OCI-LY7 (cell line): ENCODE data around the gene HNRNPR. TPM values are rescaled to one million over a fixed set of nuclear protein-coding genes. Genes with fewer than 3 reads are reported as not detected.
A peak's percentile ranks its signal among the peaks of the same experiment; 100 is the strongest.

Experiments used
- BruUV-seq: library from RNA; stranded (reverse); fragments of 400-500 nt; replicated peaks from 2 replicates; lab custom pipeline; 2021; lab: Mats Ljungman, UMichigan
- CTCF ChIA-PET: fragments of 300-600 bp; sonication (Branson Sonifier 250); formaldehyde crosslinking; loops from one replicate; lab custom pipeline; 2022; ENCODE audit warnings: antibody characterized with exemption; ENCODE audit not compliant: unreplicated experiment; lab: Charles Lee
- POLR2A ChIA-PET: fragments of 300-600 bp; sonication (Branson Sonifier 250); formaldehyde crosslinking; loops from one replicate; lab custom pipeline; 2022; ENCODE audit warnings: antibody characterized with exemption; lab: Charles Lee
- DNase-seq: peaks from one replicate; pipeline ENCODE4 v3.0.0-alpha.2; 2015; ENCODE audit warnings: low spot score
- H2AFZ ChIP-seq: fragments of 200-600 bp; sonication (generic), shearing (Covaris generic); 2 replicates; pipeline ENCODE4 v1.6.1; 2014; ENCODE audit warnings: mild to moderate bottlenecking, antibody characterized with exemption, low read length, moderate library complexity
- H3K27ac ChIP-seq: fragments of 200-600 bp; sonication (generic); 2 replicates; pipeline ENCODE4 v1.5.1; 2014; ENCODE audit warnings: mixed run types, low read depth, mild to moderate bottlenecking, moderate library complexity, low read length, inconsistent platforms; ENCODE audit not compliant: poor library complexity, severe bottlenecking
- H3K36me3 ChIP-seq: fragments of 200-600 bp; sonication (generic); 2 replicates; pipeline ENCODE4 v1.6.1; 2014; ENCODE audit warnings: mild to moderate bottlenecking, antibody characterized with exemption, low read length, moderate library complexity, mixed read lengths; ENCODE audit not compliant: insufficient read depth
- H3K4me1 ChIP-seq: fragments of 200-600 bp; sonication (generic); 2 replicates; pipeline ENCODE4 v1.5.1; 2014; ENCODE audit warnings: mild to moderate bottlenecking, low read length; ENCODE audit not compliant: insufficient read depth, poor library complexity, severe bottlenecking
- H3K4me2 ChIP-seq: fragments of 200-600 bp; sonication (generic); 2 replicates; pipeline ENCODE4 v1.6.1; 2014; ENCODE audit warnings: mild to moderate bottlenecking, low read length
- H3K4me3 ChIP-seq: fragments of 200-600 bp; sonication (generic); 2 replicates; pipeline ENCODE4 v1.5.1; 2014; ENCODE audit warnings: mild to moderate bottlenecking, low read depth, low read length; ENCODE audit not compliant: poor library complexity, severe bottlenecking
- H3K79me2 ChIP-seq: fragments of 200-600 bp; sonication (generic); 2 replicates; pipeline ENCODE4 v1.6.1; 2016; ENCODE audit warnings: low read depth, mild to moderate bottlenecking, low read length, moderate library complexity, mixed read lengths; ENCODE audit not compliant: insufficient read depth
- H3K9me2 ChIP-seq: fragments of 200-600 bp; sonication (generic); 2 replicates; pipeline ENCODE4 v1.6.1; 2016; ENCODE audit warnings: mild to moderate bottlenecking, low read length, mixed read lengths; ENCODE audit not compliant: insufficient read depth
- H3K9me3 ChIP-seq: fragments of 200-600 bp; sonication (generic); 2 replicates; pipeline ENCODE4 v1.6.1; 2014; ENCODE audit warnings: mild to moderate bottlenecking, mixed run types, low read length, mixed read lengths
- H4K20me1 ChIP-seq: fragments of 200-600 bp; sonication (generic); 2 replicates; pipeline ENCODE4 v1.6.1; 2014; ENCODE audit warnings: mild to moderate bottlenecking, antibody characterized with exemption, low read length, moderate library complexity, mixed read lengths; ENCODE audit not compliant: insufficient read depth
- CTCF ChIP-seq: fragments of 200-600 bp; sonication (generic); conservative IDR thresholded peaks from 2 replicates; pipeline ENCODE4 v1.5.1; 2014; ENCODE audit warnings: mild to moderate bottlenecking, antibody characterized with exemption, low read length, moderate library complexity, mixed read lengths
- EZH2phosphoT487 ChIP-seq: fragments of 200-600 bp; sonication (generic); IDR thresholded peaks from 2 replicates; pipeline ENCODE4 v1.6.1; 2018; ENCODE audit warnings: low read depth, borderline replicate concordance, mild to moderate bottlenecking, mixed run types, antibody characterized with exemption, low read length, moderate library complexity, mixed read lengths
- intact Hi-C: fragments of 100-400 bp; cut with micrococcal nuclease; formaldehyde crosslinking; loops from one replicate; pipeline ENCODE4 v1.10.0; 2022; ENCODE audit not compliant: unreplicated experiment
- total RNA-seq, 2 experiments: library from RNA; depleted of rRNA in 1 of 2; stranded (reverse); fragments of >200 nt in 1 of 2; shearing (Covaris generic) in 1 of 2; gene quantifications; 2 replicates each; pipeline ENCODE4 v1.2.3, GENCODE V29; 2014 to 2022

Gene HNRNPR
- total RNA-seq, 2 experiments from 2014 or later = 193 to 282 TPM

- no peak overlapping the region for H3K27ac ChIP-seq
- H2AFZ ChIP-seq = no peak overlapping the region
- ChIA-PET CTCF (no interaction called here), POLR2A (interaction anchor here (1.1 kb wide), 1 partner anchor 11 kb away, joined by 10 read pairs; no protein-coding TSS in a partner anchor)
- H3K79me2 ChIP-seq = no peaks in the 10 kb centered on the region
- peaks cover 21% of the 10 kb centered on the region for H3K36me3 ChIP-seq
- no peaks in the 10 kb centered on the region for H3K9me2 ChIP-seq
- H4K20me1 ChIP-seq = no peaks in the 10 kb centered on the region
- no peak for TF ChIP-seq CTCF
- no TSS peak for BruUV-seq
- H3K4me1 ChIP-seq = no peaks in the 10 kb centered on the region
- no peak overlapping the region for H3K4me3 ChIP-seq
- DNase-seq = no peak
- intact Hi-C loops = no loop called here
- H3K9me3 ChIP-seq = no peaks in the 10 kb centered on the region
- H3K4me2 ChIP-seq = no peak overlapping the region
Observed at GRCh38 chr1:23357138-23357908, 13.2 kb upstream of the HNRNPR start.

GRCh38 chr1:23356471-23357137 lies 12.5 kb upstream of the HNRNPR start:
- TF ChIP-seq EZH2phosphoT487 (no peak), CTCF (no peak)
- H3K79me2 ChIP-seq = no peaks in the 10 kb centered on the region
- H4K20me1 ChIP-seq = no peaks in the 10 kb centered on the region
- H3K36me3 ChIP-seq = peaks cover 13% of the 10 kb centered on the region
- no peak overlapping the region for H3K4me2 ChIP-seq
- H3K27ac ChIP-seq = no peak overlapping the region
- BruUV-seq = no TSS peak
- no peak for DNase-seq
- no peaks in the 10 kb centered on the region for H3K9me2 ChIP-seq
- CTCF ChIA-PET = no interaction called here
- no peak overlapping the region for H2AFZ ChIP-seq
- intact Hi-C loops = no loop called here
- H3K4me1 ChIP-seq = no peaks in the 10 kb centered on the region
- POLR2A ChIA-PET = no interaction called here
- H3K4me3 ChIP-seq = no peak overlapping the region
- no peaks in the 10 kb centered on the region for H3K9me3 ChIP-seq

GRCh38 chr1:23354245-23354644 lies 10.2 kb upstream of the HNRNPR start:
- POLR2A ChIA-PET = interaction anchor here (1.0 kb wide), 1 partner anchor 31 kb away, joined by 5 read pairs; no protein-coding TSS in a partner anchor
- BruUV-seq = no TSS peak
- CTCF ChIA-PET = no interaction called here
- TF ChIP-seq CTCF (peak; percentile 57), EZH2phosphoT487 (no peak)
- H4K20me1 ChIP-seq = no peaks in the 10 kb centered on the region
- H2AFZ ChIP-seq = no peak overlapping the region
- H3K4me2 ChIP-seq = no peak overlapping the region
- no peak overlapping the region for H3K27ac ChIP-seq
- H3K79me2 ChIP-seq = no peaks in the 10 kb centered on the region
- peak; percentile 13 for DNase-seq
- H3K9me2 ChIP-seq = no peaks in the 10 kb centered on the region
- no peaks in the 10 kb centered on the region for H3K9me3 ChIP-seq
- H3K4me1 ChIP-seq = no peaks in the 10 kb centered on the region
- intact Hi-C loops = no loop called here
- no peaks in the 10 kb centered on the region for H3K36me3 ChIP-seq
- H3K4me3 ChIP-seq = no peak overlapping the region
